HG03066 (cell line): ENCODE measurements around the gene ELK4.
"Not testable (repeated sequence)": the region's sequence is repeated elsewhere in the genome, so short reads cannot be mapped to it uniquely, and the experiment has no call there.

Experiments
- ATAC-seq: cut with Tn5 transposase; IDR thresholded peaks from one replicate; pipeline ENCODE4 v1.9.1; 2021; ENCODE audit warnings: low read depth; ENCODE audit not compliant: unreplicated experiment

Gene ELK4

DNA sequence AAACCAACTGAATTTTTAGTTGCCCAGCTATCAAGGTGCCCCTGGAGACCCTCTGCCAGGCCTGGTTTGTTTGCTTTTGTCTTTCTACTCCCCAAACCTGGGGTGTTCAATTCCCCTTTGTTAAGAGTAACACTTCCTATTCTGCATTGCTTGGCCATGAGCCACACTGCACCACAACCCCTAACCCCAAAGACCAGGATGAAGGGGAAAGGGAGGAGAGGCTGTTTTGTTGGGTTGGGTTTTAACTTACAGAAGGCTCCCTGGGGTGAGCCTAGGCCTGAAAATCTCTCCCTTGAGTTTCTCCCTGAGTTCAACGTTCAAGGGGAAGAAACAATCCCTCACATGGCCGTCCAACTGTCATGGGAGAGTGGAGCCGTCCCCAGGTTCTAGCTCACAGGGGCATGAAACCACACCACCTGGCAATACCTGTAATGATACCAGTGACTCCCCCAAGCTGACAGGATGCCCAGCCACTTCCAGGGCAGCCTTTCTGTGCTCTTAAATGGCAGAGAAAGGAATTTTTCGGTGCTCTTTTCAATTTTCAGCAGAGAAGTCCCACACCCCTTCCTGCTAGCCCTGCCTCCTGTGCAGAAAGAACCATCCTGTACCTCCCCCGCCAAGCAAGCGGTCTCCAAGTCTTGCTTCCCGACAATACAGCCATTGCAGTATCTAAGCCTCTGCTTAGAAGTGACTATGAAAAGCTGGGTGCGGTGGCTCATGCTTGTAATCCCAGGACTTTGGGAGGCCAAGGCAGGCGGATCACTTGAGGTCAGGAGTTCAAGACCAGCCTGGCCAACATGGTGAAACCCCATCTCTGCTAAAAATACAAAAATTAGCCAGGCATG is 33.6 kb upstream of the ELK4 start:
- no peak for ATAC-seq

DNA sequence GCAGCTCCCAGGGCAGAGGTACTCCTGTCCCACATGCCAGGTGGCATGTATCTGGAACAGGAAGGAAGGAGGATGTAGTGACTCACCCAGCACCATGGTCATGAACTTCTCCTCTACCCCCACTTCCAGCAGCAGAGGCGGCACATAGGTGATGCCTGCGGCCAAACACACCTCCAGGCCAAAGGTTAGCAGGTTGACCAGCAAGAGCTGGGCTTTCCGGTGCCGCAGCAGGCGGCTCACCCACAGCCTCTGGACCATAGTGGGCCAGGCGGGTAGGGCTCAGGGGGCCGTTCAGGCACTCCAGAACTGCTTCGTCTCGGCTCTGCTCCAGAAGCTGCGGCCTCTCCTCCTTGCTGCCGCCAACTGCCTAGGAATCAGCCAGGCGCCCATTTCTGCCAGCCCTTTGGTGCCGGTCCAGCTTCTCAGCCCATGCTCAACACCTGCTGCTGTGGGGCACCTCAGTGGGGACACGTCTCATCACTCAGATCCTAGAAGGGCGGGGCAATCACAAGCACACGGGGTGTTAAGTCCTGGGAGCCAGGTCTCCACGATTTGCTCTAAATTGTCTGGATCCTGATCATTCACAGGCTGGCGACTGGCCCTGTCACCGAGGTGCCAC is 32.7 kb upstream of the ELK4 start:
- no peak for ATAC-seq

DNA sequence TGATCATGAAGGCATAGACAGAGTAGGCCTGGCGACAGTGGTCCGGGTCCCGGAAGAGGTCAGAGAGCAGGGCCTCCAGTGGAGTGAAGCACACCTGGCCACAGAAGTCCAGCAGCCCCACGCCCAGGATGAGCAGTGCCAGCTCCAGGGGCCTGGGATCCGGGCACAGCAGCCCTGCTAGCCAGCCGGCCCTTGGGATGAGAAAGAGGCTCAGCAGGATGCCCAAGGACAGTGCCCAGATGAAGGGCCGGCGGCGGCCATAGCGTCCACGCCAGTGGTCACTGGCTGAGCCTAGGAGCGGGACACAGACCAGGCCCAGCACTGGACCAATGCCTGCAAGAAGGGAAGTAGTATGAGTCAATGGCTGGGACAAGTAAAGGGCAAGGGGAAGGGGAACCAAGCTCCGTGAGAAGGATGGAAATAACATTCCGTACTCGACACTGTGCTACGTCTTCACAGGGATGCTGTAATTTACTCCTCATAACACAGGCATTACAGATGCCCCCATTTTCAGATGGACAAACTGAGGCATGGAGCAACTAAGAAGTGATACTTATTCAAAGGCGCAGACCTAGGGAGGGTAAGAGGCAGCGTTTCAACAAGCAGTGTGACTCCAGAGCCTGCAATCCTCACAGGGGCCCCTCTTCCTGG is 31.6 kb upstream of the ELK4 start:
- no peak for ATAC-seq

DNA sequence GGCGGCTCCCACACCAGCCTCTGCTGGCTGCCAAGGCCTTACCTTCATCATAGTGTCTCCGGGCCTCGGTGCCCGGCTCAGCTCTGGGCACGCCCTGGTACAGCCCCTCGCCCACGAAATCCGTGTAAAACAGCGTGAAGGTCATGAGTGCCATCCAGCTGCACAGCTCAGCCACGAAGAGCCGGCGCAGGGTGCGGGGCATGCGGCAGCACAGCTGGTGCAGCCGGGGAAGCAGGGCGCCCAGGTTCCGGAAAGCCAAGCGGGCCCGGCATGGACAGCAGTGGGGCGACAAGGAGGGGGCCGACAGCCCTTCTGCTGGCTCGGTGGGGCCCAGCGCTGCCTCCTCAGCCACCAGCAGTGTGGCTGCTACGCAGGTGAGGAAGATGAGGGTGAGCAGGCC is 31.0 kb upstream of the ELK4 start:
- no peak for ATAC-seq

DNA sequence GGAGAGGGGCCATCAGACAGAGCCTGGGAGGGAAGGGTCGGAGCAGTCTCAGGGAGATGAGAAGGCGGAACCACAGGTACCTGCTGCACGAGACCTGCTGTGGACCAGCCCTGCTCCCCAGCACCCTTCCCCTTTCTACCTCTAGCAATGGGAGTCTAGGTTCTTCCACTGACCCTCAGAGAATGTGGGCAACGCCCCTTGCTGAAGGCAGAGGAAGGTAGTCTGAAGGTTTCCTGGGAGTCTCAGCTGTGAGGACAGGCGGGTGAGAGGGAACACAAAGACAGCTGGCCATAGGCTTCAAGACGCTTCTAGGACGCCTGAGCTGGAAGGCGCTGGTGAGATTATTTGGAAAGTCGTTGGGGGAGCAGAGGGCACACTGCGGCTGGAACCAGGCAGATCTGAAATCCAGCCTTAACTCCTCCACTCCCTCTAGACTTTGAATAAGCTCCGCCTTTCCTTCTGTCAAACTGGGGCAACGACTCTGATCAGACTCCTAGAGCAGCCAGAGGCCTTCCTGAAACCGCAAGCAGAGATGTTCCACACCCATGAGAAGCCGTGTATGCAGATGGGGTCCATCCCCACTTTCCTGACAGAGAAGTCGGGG is 30.4 kb upstream of the ELK4 start:
- ATAC-seq = no peak

DNA sequence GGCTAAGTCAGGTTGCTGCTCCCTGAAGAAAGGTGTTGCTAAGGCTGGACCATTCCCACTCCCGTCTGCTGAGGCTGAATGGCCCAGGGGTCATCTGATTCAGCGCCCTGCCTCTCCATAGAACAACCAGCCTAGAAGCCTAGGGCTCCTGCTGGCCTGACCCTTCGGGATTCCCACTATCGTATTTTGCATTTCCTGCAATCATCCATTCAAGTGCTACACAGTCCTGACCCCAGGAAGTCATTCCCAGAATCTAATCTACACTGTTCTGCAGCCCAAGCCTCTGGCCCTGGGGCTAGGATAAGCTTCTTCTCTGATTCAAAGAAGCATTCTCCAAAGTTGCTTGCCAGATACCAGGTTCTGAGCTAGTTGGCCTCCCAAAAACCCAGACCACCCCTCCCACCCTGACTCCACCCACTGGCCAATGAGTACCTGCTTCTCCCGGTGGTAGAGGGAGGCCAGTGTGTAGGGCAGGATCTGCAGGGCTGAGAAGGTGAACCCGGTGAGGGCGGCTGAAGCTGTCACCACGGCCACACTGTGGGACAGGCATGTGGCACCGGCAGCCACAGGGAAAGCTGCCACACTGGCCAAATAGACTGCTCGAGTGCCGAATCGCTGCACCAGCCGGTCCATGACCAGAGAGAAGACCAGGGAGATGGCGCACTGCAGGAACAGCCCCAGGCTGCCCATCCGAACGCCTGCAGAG is 29.8 kb upstream of the ELK4 start:
- no peak for ATAC-seq

DNA sequence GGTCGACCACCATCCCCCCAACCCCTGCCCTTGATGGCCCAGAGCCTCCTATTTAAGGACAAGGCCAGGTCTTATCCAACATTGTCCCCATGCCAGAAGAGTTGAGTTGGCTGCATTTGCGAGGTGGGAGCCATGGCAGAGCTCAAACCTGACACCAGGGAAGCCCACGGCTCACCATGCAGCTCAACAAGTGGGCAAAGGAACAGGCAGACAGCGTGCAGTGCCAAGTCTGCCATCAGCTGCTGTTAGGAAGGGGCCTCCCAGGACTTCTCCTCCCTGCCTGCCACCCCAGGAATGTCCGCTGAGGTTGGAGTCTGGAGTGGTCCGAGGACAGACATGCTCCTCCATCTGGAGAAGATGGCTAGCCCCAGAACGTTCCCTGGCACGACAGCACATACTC is 28.6 kb upstream of the ELK4 start:
- ATAC-seq = no peak

DNA sequence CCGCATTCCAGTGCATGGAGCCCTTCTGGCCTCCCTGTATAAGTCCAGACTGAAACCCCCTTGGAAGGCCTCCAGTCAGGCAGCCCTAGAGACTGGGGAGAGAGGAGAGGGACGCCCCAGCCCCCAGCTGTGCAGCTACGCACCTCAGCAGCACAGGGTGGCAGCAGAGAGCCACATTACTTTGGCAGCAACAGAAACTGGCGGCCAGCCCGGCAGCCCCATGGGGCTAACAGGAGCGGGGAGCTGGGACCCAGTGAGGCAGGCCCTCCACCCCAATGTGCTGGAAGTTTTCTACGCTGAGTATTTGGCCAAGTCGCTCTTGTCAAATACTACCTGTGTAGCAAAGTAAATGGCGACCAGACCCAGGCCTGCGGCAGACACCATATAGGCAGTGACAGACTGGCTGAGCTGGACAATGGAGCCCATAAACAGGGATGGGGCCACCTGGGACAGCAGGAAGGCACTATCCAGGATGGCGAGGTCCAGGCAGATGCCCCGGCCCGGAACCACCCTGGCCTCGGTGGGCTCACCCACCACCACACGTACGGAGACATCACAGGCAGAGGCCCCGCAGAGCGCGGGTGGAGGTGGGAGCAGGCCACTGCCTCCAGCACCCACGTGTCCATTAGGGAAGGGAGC is 27.3 kb upstream of the ELK4 start:
- no peak for ATAC-seq

DNA sequence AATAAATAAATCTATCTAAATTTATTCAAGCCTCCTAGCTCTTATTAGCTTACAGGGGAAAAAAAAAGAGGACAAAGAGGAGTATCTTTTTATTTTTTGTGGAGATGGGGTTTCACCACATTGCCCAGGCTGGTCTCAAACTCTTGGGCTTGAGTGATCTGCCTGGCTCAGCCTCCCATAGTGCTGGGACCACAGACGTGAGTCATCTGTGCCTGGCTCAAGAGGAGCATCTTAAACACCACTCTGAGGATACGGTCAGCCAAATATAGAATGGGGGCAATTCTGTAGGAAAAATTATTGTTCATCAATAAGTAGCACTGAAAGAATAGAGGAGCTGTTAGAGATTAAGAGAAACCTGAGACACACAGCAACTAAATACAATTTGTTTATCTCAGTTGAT is 24.4 kb upstream of the ELK4 start:
- no peak for ATAC-seq

DNA sequence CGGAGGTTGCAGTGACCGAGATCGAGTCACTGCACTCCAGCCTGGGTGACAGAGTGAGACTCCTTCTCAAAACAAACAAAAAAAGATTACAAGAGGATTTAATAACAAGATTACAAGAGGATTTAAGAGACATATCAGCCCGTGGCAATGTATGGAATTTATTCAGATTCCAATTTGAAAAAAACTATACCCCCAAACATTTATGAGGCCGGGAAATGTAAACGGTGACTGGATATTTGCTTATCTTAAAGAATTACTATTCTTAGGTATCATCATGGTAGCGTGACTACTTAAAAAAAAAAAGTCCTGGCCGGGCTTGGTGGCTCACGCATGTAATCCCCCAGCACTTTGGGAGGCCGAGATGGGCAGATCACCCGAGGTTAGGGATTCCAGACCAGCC is 21.2 kb upstream of the ELK4 start:
- no peak for ATAC-seq

DNA sequence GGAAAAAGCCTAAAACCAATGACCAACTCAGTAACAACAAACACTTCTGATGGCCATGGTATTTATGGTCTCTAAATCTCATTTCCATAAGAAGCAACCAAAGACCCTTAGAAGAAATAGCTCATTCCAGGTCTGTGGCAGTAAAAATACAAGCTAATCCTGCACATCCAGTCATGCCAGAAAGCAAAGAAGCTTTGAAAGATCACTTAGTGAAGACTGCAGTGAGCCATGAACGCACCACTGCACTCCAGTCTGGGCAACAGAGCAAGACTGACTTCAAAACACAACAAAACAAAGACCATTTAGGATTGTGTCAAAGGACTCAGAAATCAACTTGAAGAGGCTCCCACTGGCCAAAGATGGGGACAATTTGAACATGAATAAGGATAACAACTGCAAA is 18.4 kb upstream of the ELK4 start:
- ATAC-seq = no peak

DNA sequence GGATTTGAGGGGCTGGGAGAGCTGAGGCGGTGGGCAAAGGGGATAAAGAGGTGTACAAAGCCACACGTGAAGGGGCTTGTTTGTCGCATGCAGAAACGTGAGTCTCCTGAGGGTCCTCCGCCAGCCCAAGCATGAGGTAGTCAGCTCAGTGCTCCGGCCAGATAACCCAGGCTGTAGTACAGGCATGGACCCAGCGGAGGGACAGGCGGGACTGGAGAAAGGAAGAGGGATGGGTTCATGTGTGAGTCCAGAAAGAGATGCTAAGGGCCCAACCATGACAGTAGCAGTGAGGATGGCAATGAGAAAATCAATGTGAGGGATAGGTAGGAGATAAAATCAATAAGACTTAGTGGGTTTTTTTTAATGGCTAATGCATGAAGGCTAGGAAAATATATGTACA is 13.7 kb upstream of the ELK4 start:
- no peak for ATAC-seq

DNA sequence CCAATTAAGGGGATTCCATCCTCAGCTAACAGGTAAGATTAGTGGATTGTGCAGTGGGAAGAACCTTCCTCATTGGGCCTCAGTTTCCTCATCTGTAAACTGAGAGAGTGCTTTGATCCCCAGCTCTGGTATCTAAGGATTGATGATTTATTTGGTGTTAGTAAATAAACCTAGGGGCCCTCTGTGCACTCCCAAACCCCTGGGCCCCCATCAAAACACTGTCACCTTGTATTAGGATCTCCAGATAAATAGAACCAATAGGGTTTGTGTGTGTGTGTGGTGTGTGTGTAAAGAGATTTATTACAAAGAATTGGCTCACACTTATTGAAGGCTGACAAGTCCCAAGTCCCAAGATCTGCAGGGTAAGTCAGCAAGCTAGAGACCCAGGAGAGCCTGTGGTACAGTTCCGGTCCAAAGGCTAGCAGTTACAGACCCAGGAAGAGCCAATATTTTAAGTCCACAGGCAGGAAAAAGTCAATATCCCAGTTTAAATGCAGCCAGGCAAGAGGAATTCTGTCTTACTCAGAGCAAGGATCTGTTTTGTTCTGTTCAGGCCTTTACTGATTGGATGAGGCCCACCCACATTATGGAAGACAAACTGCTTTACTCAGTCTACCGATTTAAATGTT is 11.0 kb upstream of the ELK4 start:
- ATAC-seq = no peak

DNA sequence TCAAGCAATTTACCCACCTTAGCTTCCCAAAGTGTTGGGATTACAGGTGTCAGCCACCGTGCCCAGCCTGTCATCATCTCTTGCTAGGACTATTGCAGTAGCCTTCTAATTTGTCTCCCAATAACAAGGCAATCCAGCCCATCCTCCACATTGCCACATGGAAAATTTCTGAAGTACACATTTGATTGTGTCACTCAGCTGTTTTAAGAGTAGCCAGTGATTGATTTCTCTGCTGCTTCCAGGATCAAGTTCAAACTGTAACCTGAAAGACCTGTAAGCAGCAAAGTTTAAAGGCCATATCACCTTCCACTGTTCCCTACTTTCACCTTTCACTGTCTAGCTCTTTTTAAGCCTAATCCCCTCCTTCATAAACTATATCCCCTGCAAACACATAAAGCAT is 7.8 kb upstream of the ELK4 start:
- no peak for ATAC-seq

DNA sequence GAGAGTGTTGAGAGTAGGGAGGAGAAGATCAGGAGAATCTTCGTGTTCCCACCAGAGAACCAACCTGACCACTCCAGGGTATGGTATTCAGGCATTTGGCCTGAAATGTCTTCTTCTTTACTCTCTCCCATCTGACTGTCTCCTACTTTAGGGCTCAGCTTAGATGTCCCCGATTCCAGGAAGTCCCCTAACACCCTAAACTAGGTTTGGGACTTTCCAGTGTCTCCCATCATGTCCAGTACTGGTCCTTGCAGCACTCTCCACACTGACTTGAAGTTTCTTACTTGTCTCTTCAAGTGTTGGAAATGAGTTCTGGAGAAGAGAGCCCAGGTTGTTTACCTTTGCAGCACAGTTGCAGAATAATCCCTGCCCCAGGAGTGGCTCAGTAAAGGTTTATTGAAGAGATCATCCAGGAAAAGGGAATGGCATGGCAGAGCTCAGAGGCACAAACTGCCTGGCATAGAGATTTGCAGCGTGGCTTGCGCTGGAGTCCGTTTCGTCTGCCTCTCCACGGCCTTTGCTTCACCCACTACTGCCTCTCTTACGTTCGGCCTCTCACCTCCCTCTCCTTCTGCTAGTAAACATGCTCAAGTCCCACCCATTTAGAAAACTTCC is 6.2 kb upstream of the ELK4 start:
- ATAC-seq = no peak

DNA sequence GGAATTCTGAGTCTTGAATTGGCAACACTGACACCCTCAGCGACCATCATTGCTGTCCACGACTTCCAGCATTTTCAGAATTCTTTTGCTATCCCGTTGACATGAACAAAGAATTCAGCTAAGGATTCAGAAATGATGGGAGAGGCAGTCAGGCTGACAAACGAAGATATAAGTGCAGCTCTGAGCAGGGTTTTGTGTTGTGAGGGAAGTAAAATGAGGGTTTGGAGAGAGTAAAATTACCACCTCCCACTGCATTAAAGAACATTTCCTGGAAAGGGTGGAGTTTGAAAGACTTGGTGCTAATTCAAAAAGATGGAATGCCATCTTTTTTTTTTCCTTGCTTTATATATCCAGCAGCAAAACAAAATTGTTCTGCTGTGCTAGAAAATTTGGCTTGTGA is 4.9 kb upstream of the ELK4 start:
- ATAC-seq = no peak

DNA sequence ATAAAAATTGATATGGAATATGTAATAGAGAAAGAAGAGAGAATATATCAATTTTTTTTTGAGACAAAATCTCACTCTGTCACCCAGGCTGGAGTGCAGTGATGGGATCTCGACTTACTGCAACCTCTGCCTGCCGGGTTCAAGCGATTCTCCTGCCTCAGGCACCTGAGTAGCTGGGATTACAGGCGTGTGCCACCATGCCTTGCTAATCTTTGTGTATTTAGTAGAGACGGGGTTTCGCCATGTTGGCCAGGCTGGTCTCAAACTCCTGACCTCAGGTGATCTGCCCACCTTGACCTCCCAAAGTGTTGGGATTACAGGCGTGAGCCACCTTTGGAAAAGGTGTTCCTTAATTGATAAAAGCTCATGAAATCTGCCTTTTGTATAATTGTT is 4.3 kb upstream of the ELK4 start:
- not testable (repeated sequence) for ATAC-seq

DNA sequence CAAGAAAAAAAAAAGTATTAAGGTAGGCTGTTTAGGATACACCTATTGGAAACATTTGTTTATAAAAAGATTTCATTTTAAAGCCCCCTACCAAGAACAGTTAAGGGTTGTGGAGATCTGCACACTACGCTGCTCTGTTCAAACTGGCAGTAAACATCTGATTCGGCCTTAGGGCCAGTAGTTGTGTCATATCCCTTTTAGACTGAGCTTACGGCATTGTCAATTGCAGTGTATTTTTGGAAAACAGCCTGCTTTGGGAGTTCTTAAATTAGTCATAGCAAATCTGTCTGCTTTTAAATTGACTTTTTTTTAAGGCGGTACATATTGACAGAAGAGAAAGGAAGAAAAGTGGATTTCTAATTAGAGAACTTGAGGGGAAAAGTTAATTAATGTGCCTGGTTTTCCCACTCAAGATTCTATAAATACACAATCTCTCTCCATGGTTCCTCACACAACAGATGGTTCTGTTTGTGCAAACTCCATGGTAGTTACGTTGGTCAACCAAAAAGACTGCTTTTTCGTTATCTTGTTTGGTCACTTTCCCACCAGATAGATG is 1.7 kb upstream of the ELK4 start:
- no peak for ATAC-seq

DNA sequence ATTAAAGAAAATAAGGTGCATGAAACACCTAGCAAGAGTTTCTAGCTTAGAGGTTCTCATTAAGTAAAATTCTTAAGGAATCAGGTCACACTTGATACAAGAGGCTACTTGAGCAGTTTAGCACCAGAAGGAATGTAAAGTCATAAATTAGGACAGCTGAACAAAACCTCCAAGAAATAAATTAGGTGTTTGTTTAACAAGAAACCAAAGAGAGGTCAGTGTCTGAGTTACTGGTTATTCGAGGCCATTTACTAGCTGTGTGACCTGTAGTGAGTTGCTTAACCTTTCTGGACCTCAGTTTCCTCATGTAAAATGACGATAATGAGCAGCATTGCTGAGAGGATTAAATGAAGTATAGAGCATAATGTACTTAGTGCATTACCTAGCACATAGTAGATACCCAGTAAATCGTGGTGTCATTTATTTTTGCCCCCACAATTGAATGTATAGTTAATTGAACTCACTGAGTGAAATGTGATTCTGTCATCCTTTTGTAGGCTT is 908 bp upstream of the ELK4 start:
- ATAC-seq = no peak
